Measurements from ENCODE around the gene TCF19. TPM values are rescaled to one million over a fixed set of nuclear protein-coding genes. Genes with fewer than 3 reads are reported as not detected.

TCF19 gene
- total and polyA plus RNA-seq, 10 of the 15 experiments (the other 5 are each of a cell fraction or from before 2014, with no cell fraction given) = 7.7 to 103 (median 53.3) TPM

GRCh38 chr6:31179896-31180295, 21.5 kb downstream of the TCF19 start:
- H3K79me2 ChIP-seq (ENCODE audit: control insufficient read depth, insufficient read depth, low read length) = no peaks in the 10 kb centered on the region; the same call in none of the 2 replicates
- no peaks in the 10 kb centered on the region for H3K27me3 ChIP-seq (replicated peaks in 1 of 2; ENCODE audit: control insufficient read depth in 2 of 2, insufficient read depth in 2 of 2, low read length in 1 of 2)
- intact Hi-C loops (cut with micrococcal nuclease; ENCODE audit: unreplicated experiment) (no loop called here), in situ Hi-C loops (cut with MboI) (no loop called here)
- no peaks in the 10 kb centered on the region for H4K20me1 ChIP-seq (ENCODE audit: control insufficient read depth, insufficient read depth)
- peaks cover 14% of the 10 kb centered on the region for H3K4me1 ChIP-seq (ENCODE audit: control insufficient read depth, insufficient read depth, low read length)
- no TSS peak for BruUV-seq (replicated peaks)
- 0 out of 4 replicates have a peak, but pooled peaks cover 0 to 2% of the 10 kb centered on the region in 2 experiments for H3K36me3 ChIP-seq (ENCODE audit: control insufficient read depth in 2 of 2, insufficient read depth in 2 of 2, low read length in 1 of 2)
- H3K4me2 ChIP-seq (ENCODE audit: control insufficient read depth, insufficient read depth) = no peak overlapping the region
- DNase-seq (ENCODE audit: low read depth, low spot score) (no peak), FAIRE-seq (no peak), ATAC-seq (no peak)
- 97% methylated on average over 8 of the region's 8 CpGs for WGBS (ENCODE audit: insufficient coverage, insufficient replicate concordance, low lambda C conversion rate, missing lambda C conversion rate)
- no peak overlapping the region for H3K9ac ChIP-seq (ENCODE audit: control insufficient read depth, insufficient read depth, low read length)
- H3K4me3 ChIP-seq = 0 out of 2 replicates have a peak overlapping the region, but pooled peaks have one; percentile 4
- ChIA-PET RAD21 (ENCODE audit: unreplicated experiment) (interaction anchor here (1.2 kb wide), 1 partner anchor 15 kb away, joined by 3 read pairs; no protein-coding TSS in a partner anchor), POLR2A (interaction anchor here (0.6 kb wide), 2 partner anchors 14 to 19 kb away, joined by 3 to 6 read pairs; no protein-coding TSS in a partner anchor), SMC1A (ENCODE audit: uncharacterized antibody, unreplicated experiment) (no interaction called here), CTCF (interaction anchor here (1.0 kb wide), 1 partner anchor 21 kb away, joined by 3 read pairs; the partner anchor contains the start of gene TCF19)
- H3K27ac ChIP-seq (ENCODE audit: control insufficient read depth, insufficient read depth) = no peak overlapping the region
- no peak overlapping the region for H2AFZ ChIP-seq (ENCODE audit: control insufficient read depth, low read depth, low read length)
- no peaks in the 10 kb centered on the region for H3K9me3 ChIP-seq (replicated peaks; ENCODE audit: control insufficient read depth, insufficient read depth, low read length)
- TF ChIP-seq MEF2A (IDR thresholded peaks at IDR 0.05; ENCODE audit: insufficient read depth, low read depth, low read length) (no peak), USF1 (IDR thresholded peaks at IDR 0.05; ENCODE audit: borderline replicate concordance, extremely low read length, insufficient read depth, low read depth, low read length) (no peak), ZNF274 (IDR thresholded peaks at IDR 0.05; ENCODE audit: insufficient read depth, insufficient read length) (no peak), FOXK2 (IDR thresholded peaks at IDR 0.05) (no peak), NFYB (IDR thresholded peaks at IDR 0.05; ENCODE audit: insufficient read depth, low read depth, low read length) (no peak), YY1 (IDR thresholded peaks at IDR 0.05; ENCODE audit: low read depth, low read length) (no peak), CUX1 (IDR thresholded peaks at IDR 0.05; ENCODE audit: insufficient replicate concordance, low read depth, low read length) (no peak), MTA2 (IDR thresholded peaks at IDR 0.05; ENCODE audit: low read depth) (no peak)
- TF ChIP-seq, protein P1, sequence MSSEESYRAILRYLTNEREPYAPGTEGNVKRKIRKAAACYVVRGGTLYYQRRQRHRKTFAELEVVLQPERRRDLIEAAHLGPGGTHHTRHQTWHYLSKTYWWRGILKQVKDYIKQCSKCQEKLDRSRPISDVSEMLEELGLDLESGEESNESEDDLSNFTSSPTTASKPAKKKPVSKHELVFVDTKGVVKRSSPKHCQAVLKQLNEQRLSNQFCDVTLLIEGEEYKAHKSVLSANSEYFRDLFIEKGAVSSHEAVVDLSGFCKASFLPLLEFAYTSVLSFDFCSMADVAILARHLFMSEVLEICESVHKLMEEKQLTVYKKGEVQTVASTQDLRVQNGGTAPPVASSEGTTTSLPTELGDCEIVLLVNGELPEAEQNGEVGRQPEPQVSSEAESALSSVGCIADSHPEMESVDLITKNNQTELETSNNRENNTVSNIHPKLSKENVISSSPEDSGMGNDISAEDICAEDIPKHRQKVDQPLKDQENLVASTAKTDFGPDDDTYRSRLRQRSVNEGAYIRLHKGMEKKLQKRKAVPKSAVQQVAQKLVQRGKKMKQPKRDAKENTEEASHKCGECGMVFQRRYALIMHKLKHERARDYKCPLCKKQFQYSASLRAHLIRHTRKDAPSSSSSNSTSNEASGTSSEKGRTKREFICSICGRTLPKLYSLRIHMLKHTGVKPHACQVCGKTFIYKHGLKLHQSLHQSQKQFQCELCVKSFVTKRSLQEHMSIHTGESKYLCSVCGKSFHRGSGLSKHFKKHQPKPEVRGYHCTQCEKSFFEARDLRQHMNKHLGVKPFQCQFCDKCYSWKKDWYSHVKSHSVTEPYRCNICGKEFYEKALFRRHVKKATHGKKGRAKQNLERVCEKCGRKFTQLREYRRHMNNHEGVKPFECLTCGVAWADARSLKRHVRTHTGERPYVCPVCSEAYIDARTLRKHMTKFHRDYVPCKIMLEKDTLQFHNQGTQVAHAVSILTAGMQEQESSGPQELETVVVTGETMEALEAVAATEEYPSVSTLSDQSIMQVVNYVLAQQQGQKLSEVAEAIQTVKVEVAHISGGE (CRISPR knock-in tag; IDR thresholded peaks at IDR 0.05) = no peak
- TF ChIP-seq, protein P2, sequence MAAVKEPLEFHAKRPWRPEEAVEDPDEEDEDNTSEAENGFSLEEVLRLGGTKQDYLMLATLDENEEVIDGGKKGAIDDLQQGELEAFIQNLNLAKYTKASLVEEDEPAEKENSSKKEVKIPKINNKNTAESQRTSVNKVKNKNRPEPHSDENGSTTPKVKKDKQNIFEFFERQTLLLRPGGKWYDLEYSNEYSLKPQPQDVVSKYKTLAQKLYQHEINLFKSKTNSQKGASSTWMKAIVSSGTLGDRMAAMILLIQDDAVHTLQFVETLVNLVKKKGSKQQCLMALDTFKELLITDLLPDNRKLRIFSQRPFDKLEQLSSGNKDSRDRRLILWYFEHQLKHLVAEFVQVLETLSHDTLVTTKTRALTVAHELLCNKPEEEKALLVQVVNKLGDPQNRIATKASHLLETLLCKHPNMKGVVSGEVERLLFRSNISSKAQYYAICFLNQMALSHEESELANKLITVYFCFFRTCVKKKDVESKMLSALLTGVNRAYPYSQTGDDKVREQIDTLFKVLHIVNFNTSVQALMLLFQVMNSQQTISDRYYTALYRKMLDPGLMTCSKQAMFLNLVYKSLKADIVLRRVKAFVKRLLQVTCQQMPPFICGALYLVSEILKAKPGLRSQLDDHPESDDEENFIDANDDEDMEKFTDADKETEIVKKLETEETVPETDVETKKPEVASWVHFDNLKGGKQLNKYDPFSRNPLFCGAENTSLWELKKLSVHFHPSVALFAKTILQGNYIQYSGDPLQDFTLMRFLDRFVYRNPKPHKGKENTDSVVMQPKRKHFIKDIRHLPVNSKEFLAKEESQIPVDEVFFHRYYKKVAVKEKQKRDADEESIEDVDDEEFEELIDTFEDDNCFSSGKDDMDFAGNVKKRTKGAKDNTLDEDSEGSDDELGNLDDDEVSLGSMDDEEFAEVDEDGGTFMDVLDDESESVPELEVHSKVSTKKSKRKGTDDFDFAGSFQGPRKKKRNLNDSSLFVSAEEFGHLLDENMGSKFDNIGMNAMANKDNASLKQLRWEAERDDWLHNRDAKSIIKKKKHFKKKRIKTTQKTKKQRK (IDR thresholded peaks at IDR 0.05; ENCODE audit: low read depth, low read length) = no peak

All from GM12878 (cell line).